ENCODE data around the gene BIRC7.

The BIRC7 gene

DNA sequence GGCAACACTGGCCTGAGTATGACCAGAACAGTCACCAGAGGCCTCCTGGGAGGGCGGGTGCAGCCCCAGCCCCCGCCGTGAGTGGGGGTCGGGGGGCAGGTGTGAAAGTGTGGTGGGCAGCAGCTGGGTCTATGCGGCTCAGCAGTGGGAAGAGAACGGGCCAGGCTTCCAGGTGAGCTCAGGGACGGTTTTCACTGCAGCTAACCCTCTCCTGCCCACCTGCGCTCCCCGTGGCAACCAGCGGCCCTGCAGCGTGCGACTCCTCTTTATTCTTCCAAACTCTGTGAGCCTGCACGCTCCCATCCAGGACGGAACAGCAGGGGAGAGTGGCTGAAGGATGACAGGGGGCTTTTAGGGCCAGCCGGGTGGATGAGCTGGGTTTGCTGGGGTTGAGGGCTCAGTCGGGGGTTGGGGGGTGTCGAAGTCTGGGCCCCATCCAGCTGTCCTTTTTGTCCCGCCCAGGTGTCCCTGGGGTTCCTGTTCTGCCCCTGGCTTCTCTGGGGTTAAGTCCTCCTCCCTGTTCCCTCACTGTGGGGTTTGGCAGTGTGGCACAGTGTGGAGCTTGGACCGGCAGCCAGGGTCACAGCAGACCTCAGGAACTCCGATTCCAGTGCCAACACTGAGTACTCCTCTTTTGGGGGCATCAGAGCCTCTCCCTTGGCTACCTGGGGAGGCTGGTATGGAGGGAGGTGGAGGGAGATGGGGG, 859 bp upstream of the BIRC7 start:
- H3K27me3 ChIP-seq (ENCODE audit: insufficient read depth, low read length, poor library complexity), result no peaks in the 10 kb centered on the region
- no peak overlapping the region for H3K9ac ChIP-seq (ENCODE audit: low read length)
- no peak overlapping the region for H2BK120ac ChIP-seq (ENCODE audit: low read depth, low read length)
- H3K4ac ChIP-seq (ENCODE audit: low read depth, low read length), result no peak overlapping the region
- H2AK5ac ChIP-seq (ENCODE audit: low read length), result no peak overlapping the region
- peak overlapping the region; percentile 75 for H3K56ac ChIP-seq (ENCODE audit: low read length)
- H3K23ac ChIP-seq (ENCODE audit: low read length), result no peak overlapping the region
- no peak overlapping the region for H2BK15ac ChIP-seq (replicated peaks; ENCODE audit: low read depth)
- no peak overlapping the region for H4K8ac ChIP-seq (ENCODE audit: low read depth, low read length)
- DNase-seq, result peak; percentile 87
- H2BK5ac ChIP-seq (ENCODE audit: low read length), result no peak overlapping the region
- H3K79me1 ChIP-seq (ENCODE audit: low read length), result no peaks in the 10 kb centered on the region
- H3K79me2 ChIP-seq (ENCODE audit: control insufficient read depth, insufficient read depth, low read length), result no peaks in the 10 kb centered on the region
- WGBS (ENCODE audit: extremely low coverage, insufficient coverage, low lambda C conversion rate), result no CpG with 5 or more reads among the region's 20 CpGs
- H3K4me1 ChIP-seq (ENCODE audit: control insufficient read depth, low read depth, low read length), result no peaks in the 10 kb centered on the region
- H3K4me2 ChIP-seq (ENCODE audit: low read length), result peak overlapping the region; percentile 1
- no peak overlapping the region for H4K5ac ChIP-seq (ENCODE audit: low read length)
- H3K18ac ChIP-seq (ENCODE audit: low read length), result no peak overlapping the region
- H3K4me3 ChIP-seq (ENCODE audit: low read length), result no peak overlapping the region
- no peak overlapping the region for H3K27ac ChIP-seq (ENCODE audit: low read depth, low read length)
- no peaks in the 10 kb centered on the region for H3K36me3 ChIP-seq (ENCODE audit: control insufficient read depth, insufficient read depth, low read length)

DNA sequence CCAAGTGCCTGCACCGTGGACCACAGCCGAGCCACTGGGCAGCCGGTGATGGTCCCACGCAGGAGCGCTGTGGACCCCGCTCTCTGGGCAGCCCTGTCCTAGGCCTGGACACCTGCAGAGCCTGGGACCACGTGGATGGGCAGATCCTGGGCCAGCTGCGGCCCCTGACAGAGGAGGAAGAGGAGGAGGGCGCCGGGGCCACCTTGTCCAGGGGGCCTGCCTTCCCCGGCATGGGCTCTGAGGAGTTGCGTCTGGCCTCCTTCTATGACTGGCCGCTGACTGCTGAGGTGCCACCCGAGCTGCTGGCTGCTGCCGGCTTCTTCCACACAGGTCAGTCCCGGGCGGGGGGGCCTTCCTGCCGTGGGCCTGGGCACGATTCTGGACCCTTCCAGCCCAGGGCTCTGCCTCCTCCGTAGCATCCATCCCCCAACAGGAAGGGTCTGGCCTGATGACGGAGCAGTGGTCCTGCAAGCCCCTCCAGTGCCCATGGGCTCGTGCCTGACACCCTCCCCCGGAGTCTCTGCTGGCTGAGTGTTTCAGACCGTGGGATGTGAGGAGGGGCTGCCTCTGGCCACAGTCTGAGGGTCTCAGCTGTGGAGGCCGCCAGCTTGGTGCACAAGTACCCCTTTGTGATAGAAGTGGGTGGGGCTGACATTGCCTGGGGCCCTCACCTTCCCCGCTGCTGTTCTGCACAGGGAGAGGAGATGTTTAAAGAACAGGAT, 572 bp downstream of the BIRC7 start:
- WGBS (ENCODE audit: extremely low coverage, insufficient coverage, low lambda C conversion rate), result no CpG with 5 or more reads among the region's 26 CpGs
- Histone ChIP-seq H3K56ac (ENCODE audit: low read length) (no peak overlapping the region), H4K5ac (ENCODE audit: low read length) (no peak overlapping the region), H3K9ac (ENCODE audit: low read length) (no peak overlapping the region), H2BK5ac (ENCODE audit: low read length) (no peak overlapping the region), H3K79me1 (ENCODE audit: low read length) (no peaks in the 10 kb centered on the region), H3K4ac (ENCODE audit: low read depth, low read length) (no peak overlapping the region), H2BK15ac (replicated peaks; ENCODE audit: low read depth) (no peak overlapping the region), H3K36me3 (ENCODE audit: control insufficient read depth, insufficient read depth, low read length) (no peaks in the 10 kb centered on the region), H4K8ac (ENCODE audit: low read depth, low read length) (no peak overlapping the region), H3K4me2 (ENCODE audit: low read length) (no peak overlapping the region), H2AK5ac (ENCODE audit: low read length) (no peak overlapping the region), H3K4me3 (ENCODE audit: low read length) (no peak overlapping the region), H3K18ac (ENCODE audit: low read length) (no peak overlapping the region), H3K79me2 (ENCODE audit: control insufficient read depth, insufficient read depth, low read length) (no peaks in the 10 kb centered on the region), H3K4me1 (ENCODE audit: control insufficient read depth, low read depth, low read length) (no peaks in the 10 kb centered on the region), H3K27me3 (ENCODE audit: insufficient read depth, low read length, poor library complexity) (no peaks in the 10 kb centered on the region), H3K27ac (ENCODE audit: low read depth, low read length) (no peak overlapping the region), H2BK120ac (ENCODE audit: low read depth, low read length) (no peak overlapping the region), H3K23ac (ENCODE audit: low read length) (no peak overlapping the region)
- DNase-seq, result no peak

DNA sequence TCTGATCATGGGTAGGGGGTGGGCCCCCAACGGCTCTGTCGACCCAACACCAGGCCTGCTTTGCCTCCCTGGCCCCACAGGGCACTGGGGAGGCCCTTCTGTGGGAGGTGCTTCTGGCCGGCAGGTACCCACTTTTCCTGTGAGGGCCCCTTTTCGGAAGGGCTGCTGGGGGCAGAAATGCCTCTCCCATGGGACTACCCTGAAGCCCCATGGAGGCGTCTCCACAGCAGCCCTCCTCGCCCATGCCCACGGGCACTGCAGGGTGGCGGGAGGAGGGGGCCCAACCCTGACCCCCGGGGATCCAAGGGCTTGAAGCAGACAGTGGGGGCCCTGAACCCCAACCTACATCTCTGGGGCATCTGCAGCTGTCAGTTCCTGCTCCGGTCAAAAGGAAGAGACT, 2.3 kb downstream of the BIRC7 start:
- no peaks in the 10 kb centered on the region for H3K36me3 ChIP-seq (ENCODE audit: control insufficient read depth, insufficient read depth, low read length)
- no peak overlapping the region for H2BK15ac ChIP-seq (replicated peaks; ENCODE audit: low read depth)
- no peak overlapping the region for H4K5ac ChIP-seq (ENCODE audit: low read length)
- H3K4me1 ChIP-seq (ENCODE audit: control insufficient read depth, low read depth, low read length), result no peaks in the 10 kb centered on the region
- H4K8ac ChIP-seq (ENCODE audit: low read depth, low read length), result no peak overlapping the region
- no peaks in the 10 kb centered on the region for H3K79me2 ChIP-seq (ENCODE audit: control insufficient read depth, insufficient read depth, low read length)
- no peak overlapping the region for H2BK5ac ChIP-seq (ENCODE audit: low read length)
- no peak overlapping the region for H3K56ac ChIP-seq (ENCODE audit: low read length)
- H3K18ac ChIP-seq (ENCODE audit: low read length), result no peak overlapping the region
- H3K9ac ChIP-seq (ENCODE audit: low read length), result no peak overlapping the region
- H3K79me1 ChIP-seq (ENCODE audit: low read length), result no peaks in the 10 kb centered on the region
- no CpG with 5 or more reads among the region's 10 CpGs for WGBS (ENCODE audit: extremely low coverage, insufficient coverage, low lambda C conversion rate)
- H3K4ac ChIP-seq (ENCODE audit: low read depth, low read length), result no peak overlapping the region
- H2BK120ac ChIP-seq (ENCODE audit: low read depth, low read length), result no peak overlapping the region
- no peaks in the 10 kb centered on the region for H3K27me3 ChIP-seq (ENCODE audit: insufficient read depth, low read length, poor library complexity)
- no peak overlapping the region for H3K23ac ChIP-seq (ENCODE audit: low read length)
- no peak overlapping the region for H3K4me2 ChIP-seq (ENCODE audit: low read length)
- H2AK5ac ChIP-seq (ENCODE audit: low read length), result no peak overlapping the region
- no peak for DNase-seq
- no peak overlapping the region for H3K4me3 ChIP-seq (ENCODE audit: low read length)
- no peak overlapping the region for H3K27ac ChIP-seq (ENCODE audit: low read depth, low read length)

GRCh38 chr20:63238514-63239125, 2.9 kb downstream of the BIRC7 start:
- no CpG with 5 or more reads among the region's 16 CpGs for WGBS (ENCODE audit: extremely low coverage, insufficient coverage, low lambda C conversion rate)
- no peaks in the 10 kb centered on the region for H3K36me3 ChIP-seq (ENCODE audit: control insufficient read depth, insufficient read depth, low read length)
- H3K79me2 ChIP-seq (ENCODE audit: control insufficient read depth, insufficient read depth, low read length), result no peaks in the 10 kb centered on the region
- H3K4me2 ChIP-seq (ENCODE audit: low read length), result no peak overlapping the region
- no peak overlapping the region for H3K4me3 ChIP-seq (ENCODE audit: low read length)
- H3K56ac ChIP-seq (ENCODE audit: low read length), result no peak overlapping the region
- H2BK15ac ChIP-seq (replicated peaks; ENCODE audit: low read depth), result no peak overlapping the region
- H2BK5ac ChIP-seq (ENCODE audit: low read length), result no peak overlapping the region
- no peaks in the 10 kb centered on the region for H3K79me1 ChIP-seq (ENCODE audit: low read length)
- no peaks in the 10 kb centered on the region for H3K27me3 ChIP-seq (ENCODE audit: insufficient read depth, low read length, poor library complexity)
- no peaks in the 10 kb centered on the region for H3K4me1 ChIP-seq (ENCODE audit: control insufficient read depth, low read depth, low read length)
- H4K5ac ChIP-seq (ENCODE audit: low read length), result no peak overlapping the region
- H2AK5ac ChIP-seq (ENCODE audit: low read length), result no peak overlapping the region
- DNase-seq, result no peak
- no peak overlapping the region for H3K4ac ChIP-seq (ENCODE audit: low read depth, low read length)
- no peak overlapping the region for H3K23ac ChIP-seq (ENCODE audit: low read length)
- no peak overlapping the region for H4K8ac ChIP-seq (ENCODE audit: low read depth, low read length)
- H3K9ac ChIP-seq (ENCODE audit: low read length), result no peak overlapping the region
- H3K27ac ChIP-seq (ENCODE audit: low read depth, low read length), result no peak overlapping the region
- no peak overlapping the region for H3K18ac ChIP-seq (ENCODE audit: low read length)
- H2BK120ac ChIP-seq (ENCODE audit: low read depth, low read length), result no peak overlapping the region

GRCh38 chr20:63239431-63239830, 3.7 kb downstream of the BIRC7 start:
- Histone ChIP-seq H3K4me2 (ENCODE audit: low read length) (no peak overlapping the region), H3K79me1 (ENCODE audit: low read length) (no peaks in the 10 kb centered on the region), H3K4ac (ENCODE audit: low read depth, low read length) (no peak overlapping the region), H3K27ac (ENCODE audit: low read depth, low read length) (no peak overlapping the region), H3K4me1 (ENCODE audit: control insufficient read depth, low read depth, low read length) (no peaks in the 10 kb centered on the region), H2BK15ac (replicated peaks; ENCODE audit: low read depth) (no peak overlapping the region), H3K79me2 (ENCODE audit: control insufficient read depth, insufficient read depth, low read length) (no peaks in the 10 kb centered on the region), H3K27me3 (ENCODE audit: insufficient read depth, low read length, poor library complexity) (no peaks in the 10 kb centered on the region), H3K56ac (ENCODE audit: low read length) (no peak overlapping the region), H2BK120ac (ENCODE audit: low read depth, low read length) (no peak overlapping the region), H3K18ac (ENCODE audit: low read length) (no peak overlapping the region), H3K9ac (ENCODE audit: low read length) (no peak overlapping the region), H4K5ac (ENCODE audit: low read length) (no peak overlapping the region), H4K8ac (ENCODE audit: low read depth, low read length) (no peak overlapping the region), H3K4me3 (ENCODE audit: low read length) (no peak overlapping the region), H2AK5ac (ENCODE audit: low read length) (no peak overlapping the region), H3K23ac (ENCODE audit: low read length) (no peak overlapping the region), H3K36me3 (ENCODE audit: control insufficient read depth, insufficient read depth, low read length) (no peaks in the 10 kb centered on the region), H2BK5ac (ENCODE audit: low read length) (no peak overlapping the region)
- no CpG with 5 or more reads among the region's 30 CpGs for WGBS (ENCODE audit: extremely low coverage, insufficient coverage, low lambda C conversion rate)
- no peak for DNase-seq
